Ishikawa (cell line): ENCODE data around the gene MBD3L2B.

Source experiments
- CEBPB ChIP-seq: IDR thresholded peaks from 2 replicates; pipeline ENCODE4 v1.6.1; 2012
- CREB1 ChIP-seq: IDR thresholded peaks from 2 replicates; pipeline ENCODE4 v1.6.1; 2012; ENCODE audit warnings: low read depth
- EGR1 ChIP-seq: IDR thresholded peaks from 2 replicates; pipeline ENCODE4 v1.6.1; 2012
- EP300 ChIP-seq: IDR thresholded peaks from 2 replicates; pipeline ENCODE4 v1.6.1; 2012; ENCODE audit warnings: borderline replicate concordance
- FOXM1 ChIP-seq: IDR thresholded peaks from 2 replicates; pipeline ENCODE4 v1.6.1; 2012; ENCODE audit warnings: low read depth, borderline replicate concordance
- MAX ChIP-seq: IDR thresholded peaks from 2 replicates; pipeline ENCODE4 v1.6.1; 2012
- NFIC ChIP-seq: IDR thresholded peaks from 2 replicates; pipeline ENCODE4 v1.6.1; 2012
- RAD21 ChIP-seq: IDR thresholded peaks from 2 replicates; pipeline ENCODE4 v1.6.1; 2012; ENCODE audit warnings: low read depth
- REST ChIP-seq: IDR thresholded peaks from 2 replicates; pipeline ENCODE4 v1.6.1; 2012; ENCODE audit warnings: low read depth, mild to moderate bottlenecking
- TAF1 ChIP-seq: IDR thresholded peaks from 2 replicates; pipeline ENCODE4 v1.6.1; 2012; ENCODE audit warnings: low read depth, mild to moderate bottlenecking
- TCF12 ChIP-seq: IDR thresholded peaks from 2 replicates; pipeline ENCODE4 v1.6.1; 2012; ENCODE audit warnings: low read depth
- TEAD4 ChIP-seq: IDR thresholded peaks from 2 replicates; pipeline ENCODE4 v1.6.1; 2012
- USF1 ChIP-seq: IDR thresholded peaks from 2 replicates; pipeline ENCODE4 v1.6.1; 2012
- YY1 ChIP-seq: IDR thresholded peaks from 2 replicates; pipeline ENCODE4 v1.6.1; 2012; ENCODE audit warnings: low read depth
- ZBTB7A ChIP-seq: IDR thresholded peaks from 2 replicates; pipeline ENCODE4 v1.6.1; 2012; ENCODE audit warnings: low read depth

MBD3L2B gene

GRCh38 chr19:7007859-7008258, 13.4 kb downstream of the MBD3L2B start:
- no peak for TF ChIP-seq MAX
- no peak for TF ChIP-seq TCF12
- no peak for TF ChIP-seq CEBPB
- TF ChIP-seq NFIC = no peak
- no peak for TF ChIP-seq USF1
- no peak for TF ChIP-seq RAD21
- no peak for TF ChIP-seq CREB1
- no peak for TF ChIP-seq TEAD4
- no peak for TF ChIP-seq TAF1
- TF ChIP-seq REST = no peak
- no peak for TF ChIP-seq ZBTB7A
- no peak for TF ChIP-seq FOXM1
- no peak for TF ChIP-seq EGR1
- TF ChIP-seq EP300 = no peak
- no peak for TF ChIP-seq YY1

- TF ChIP-seq USF1 (peak; percentile 80), CREB1 (no peak)
These were observed 15.0 kb downstream of the MBD3L2B start for GRCh38 chr19:7006135-7006704.

GRCh38 chr19:7004313-7004931, 16.8 kb downstream of the MBD3L2B start:
- TF ChIP-seq TAF1 (no peak), CREB1 (no peak), MAX (no peak), USF1 (no peak), TEAD4 (no peak), NFIC (no peak), YY1 (no peak), EP300 (no peak)

- no peak for TF ChIP-seq YY1
These were observed 20.4 kb downstream of the MBD3L2B start for GRCh38 chr19:7000816-7001215.

- TF ChIP-seq RAD21 = no peak
- TF ChIP-seq ZBTB7A = no peak
These were observed 20.9 kb downstream of the MBD3L2B start for GRCh38 chr19:7000333-7000732.

GRCh38 chr19:6999933-7000332, 21.3 kb downstream of the MBD3L2B start:
- TF ChIP-seq TEAD4 = no peak
- TF ChIP-seq CREB1 = no peak
- no peak for TF ChIP-seq MAX
- TF ChIP-seq RAD21 = no peak
- no peak for TF ChIP-seq TAF1

GRCh38 chr19:6997679-6998445, 23.4 kb downstream of the MBD3L2B start:
- TF ChIP-seq TEAD4 (no peak), EP300 (no peak), FOXM1 (no peak), NFIC (no peak), YY1 (no peak), CREB1 (no peak)

GRCh38 chr19:6996810-6997209, 24.4 kb downstream of the MBD3L2B start:
- TF ChIP-seq EGR1 (no peak), MAX (no peak), RAD21 (no peak), YY1 (no peak), CEBPB (no peak), REST (no peak), EP300 (no peak), TEAD4 (no peak), TAF1 (no peak), CREB1 (no peak), NFIC (no peak), USF1 (no peak), TCF12 (no peak), ZBTB7A (no peak), FOXM1 (no peak)
